Measurements from ENCODE around the gene ANK3.

GRCh38 chr10:60237977-60238758 lies 151.5 kb downstream of the ANK3 start:
- TF ChIP-seq POLR2A (IDR thresholded peaks at IDR 0.05): no peak
- TF ChIP-seq CTCF (IDR thresholded peaks at IDR 0.05 in 4 of 5, conservative IDR thresholded peaks at IDR 0.05 in 1 of 5): no peak
